ENCODE results near the gene SHISA6. TPM values are rescaled to one million over a fixed set of nuclear protein-coding genes. Genes with fewer than 3 reads are reported as not detected.

SHISA6 gene
- total RNA-seq, 1 experiment from 2014 or later = not detected

DNA sequence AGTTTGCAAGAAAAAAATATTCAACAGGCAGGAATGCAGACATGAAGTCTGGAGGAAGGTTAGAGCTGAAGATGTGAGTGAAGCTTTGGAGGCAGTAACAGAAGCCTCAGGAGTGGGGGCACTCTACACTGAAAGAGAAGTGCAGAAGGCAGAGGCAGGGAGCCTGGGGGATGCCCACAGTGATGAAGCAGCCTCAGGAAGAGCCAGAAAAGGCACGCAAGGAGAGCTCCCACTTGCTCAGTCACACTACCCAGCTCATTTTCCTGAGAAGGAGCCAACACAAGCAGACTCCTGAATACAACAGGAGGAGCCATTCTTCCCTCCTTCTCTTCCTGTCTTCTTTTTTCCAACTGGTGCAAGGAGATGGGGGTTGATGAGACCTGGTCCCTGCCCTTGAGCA is 312.1 kb downstream of the SHISA6 start:
- BruUV-seq (replicated peaks) = no TSS peak

GRCh38 chr17:11554042-11554441 is 313.0 kb downstream of the SHISA6 start:
- Histone ChIP-seq H3K9me3 (ENCODE audit: control insufficient read depth, insufficient read depth, low read depth, low read length) (no peaks in the 10 kb centered on the region), H3K4me3 (ENCODE audit: low read depth in 2 of 2, low read length in 2 of 2) (no peak overlapping the region), H3K27ac (ENCODE audit: low read length) (no peak overlapping the region), H3K27me3 (ENCODE audit: control insufficient read depth, insufficient read depth, low read length) (no peaks in the 10 kb centered on the region), H3K4me1 (ENCODE audit: control insufficient read depth, insufficient read depth, low read length) (no peaks in the 10 kb centered on the region), H3K36me3 (ENCODE audit: control insufficient read depth, insufficient read depth, low read length) (no peaks in the 10 kb centered on the region)
- no peak for ATAC-seq
- BruUV-seq (replicated peaks) = no TSS peak
- intact Hi-C loops (cut with micrococcal nuclease; ENCODE audit: unreplicated experiment) = no loop called here
- DNase-seq (ENCODE audit: low read depth, low spot score) = no peak
- ChIA-PET POLR2A (no interaction called here), CTCF (no interaction called here)
- no peak for TF ChIP-seq POLR2AphosphoS5 (IDR thresholded peaks at IDR 0.05; ENCODE audit: low read depth, low read length)
- TF ChIP-seq REST (IDR thresholded peaks at IDR 0.05; ENCODE audit: insufficient read depth in 1 of 2, low read depth in 2 of 2, low read length in 1 of 2) = no peak
- TF ChIP-seq TCF7L2 (IDR thresholded peaks at IDR 0.05; ENCODE audit: low read depth, low read length) = no peak
- TF ChIP-seq SIN3A (IDR thresholded peaks at IDR 0.05; ENCODE audit: borderline replicate concordance, insufficient read depth, low read depth, low read length) = no peak
- TF ChIP-seq CTCF (IDR thresholded peaks at IDR 0.05) = no peak
- in situ Hi-C loops (cut with HindIII; ENCODE audit: low pct_unique_long_range_greater_than_20kb, low sequenced_read_pairs) = no loop called here

More for the DNA sequence above, 312.1 kb downstream of the SHISA6 start:
- Histone ChIP-seq H3K27ac (ENCODE audit: low read length) (no peak overlapping the region), H3K36me3 (ENCODE audit: control insufficient read depth, insufficient read depth, low read length) (no peaks in the 10 kb centered on the region), H3K27me3 (ENCODE audit: control insufficient read depth, insufficient read depth, low read length) (no peaks in the 10 kb centered on the region), H3K9me3 (ENCODE audit: control insufficient read depth, insufficient read depth, low read depth, low read length) (no peaks in the 10 kb centered on the region), H3K4me1 (ENCODE audit: control insufficient read depth, insufficient read depth, low read length) (no peaks in the 10 kb centered on the region), H3K4me3 (ENCODE audit: low read depth in 2 of 2, low read length in 2 of 2) (no peak overlapping the region)
- no peak for ATAC-seq
- intact Hi-C loops (cut with micrococcal nuclease; ENCODE audit: unreplicated experiment) = no loop called here
- no peak for DNase-seq (ENCODE audit: low read depth, low spot score)
- POLR2A ChIA-PET = no interaction called here
- CTCF ChIA-PET = interaction anchor here (0.6 kb wide), 1 partner anchor 62 kb away, joined by 3 read pairs; no protein-coding TSS in a partner anchor
- in situ Hi-C loops (cut with HindIII; ENCODE audit: low pct_unique_long_range_greater_than_20kb, low sequenced_read_pairs) = no loop called here
- no peak for TF ChIP-seq REST (IDR thresholded peaks at IDR 0.05; ENCODE audit: insufficient read depth in 1 of 2, low read depth in 2 of 2, low read length in 1 of 2)
- TF ChIP-seq SIN3A (IDR thresholded peaks at IDR 0.05; ENCODE audit: borderline replicate concordance, insufficient read depth, low read depth, low read length) = no peak
- TF ChIP-seq TCF7L2 (IDR thresholded peaks at IDR 0.05; ENCODE audit: low read depth, low read length) = no peak
- TF ChIP-seq POLR2AphosphoS5 (IDR thresholded peaks at IDR 0.05; ENCODE audit: low read depth, low read length) = no peak
- no peak for TF ChIP-seq CTCF (IDR thresholded peaks at IDR 0.05)

Data from Panc1 (cell line).